Stimulated activated CD8-positive, alpha-beta memory T cell treated with anti-CD3 and anti-CD28 coated beads, Interleukin-12 subunit alpha, Interleukin-12 subunit beta, amount 100 ng/mL, for 24 hours (primary cell): ENCODE results near the gene DPYD.

Source experiments
- DNase-seq: peaks from one replicate; pipeline ENCODE4 v3.0.0-alpha.2; 2020; ENCODE audit errors: extremely low read depth

DPYD gene

GRCh38 chr1:97920832-97921571 is at the start of gene DPYD:
TSS of gene DPYD (minus strand) at chr1:97921034. CDS start at chr1:97920922, 112 bp downstream.
- DNase-seq: peak; percentile 66

- DNase-seq: no peak
These were observed 39.6 kb upstream of the DPYD start for GRCh38 chr1:97960470-97960869.

GRCh38 chr1:97947695-97948094 is 26.9 kb upstream of the DPYD start:
- no peak for DNase-seq

DNA sequence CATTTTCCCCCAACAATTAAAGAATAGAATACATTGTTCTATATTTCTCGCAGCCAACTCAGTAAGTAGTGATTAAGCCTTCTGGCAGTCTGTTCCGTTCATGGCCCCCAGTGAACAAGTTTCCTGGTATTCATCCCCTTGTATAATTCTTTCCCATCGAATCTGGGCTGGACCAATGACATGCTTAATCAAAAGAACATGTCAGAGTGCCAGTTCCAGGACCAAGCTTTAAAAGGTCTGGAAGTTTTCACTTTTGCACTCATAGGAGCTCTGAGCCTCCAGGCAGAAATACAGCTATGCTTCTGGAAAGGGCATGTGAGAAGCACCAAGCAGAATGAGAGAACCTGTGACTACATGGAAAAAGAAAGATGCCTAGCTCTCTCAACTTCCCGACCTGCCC is 22.5 kb upstream of the DPYD start:
- no peak for DNase-seq

- no peak for DNase-seq
These were observed 21.6 kb upstream of the DPYD start for GRCh38 chr1:97942161-97943123.

GRCh38 chr1:97938285-97938642 is 17.4 kb upstream of the DPYD start:
- no peak for DNase-seq

DNA sequence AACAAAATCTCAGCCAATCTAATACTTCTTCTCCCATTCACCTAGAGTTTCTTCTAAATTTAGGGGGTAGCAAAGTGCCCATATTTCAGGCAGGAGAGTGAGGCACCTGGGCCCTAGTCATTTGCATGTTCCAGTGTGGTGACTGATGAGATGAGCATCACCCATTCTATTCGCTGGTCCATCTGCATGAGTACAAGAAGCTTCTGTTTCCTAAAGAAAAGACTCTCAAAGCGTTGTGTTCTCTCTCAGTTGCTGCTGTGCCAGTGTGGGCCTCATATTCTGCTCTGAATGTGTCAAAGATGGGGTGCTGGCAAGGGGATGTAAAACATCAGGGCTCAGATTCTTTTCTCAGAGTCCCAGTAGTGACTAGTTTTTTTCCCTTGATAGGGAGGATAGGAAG is 16.1 kb upstream of the DPYD start:
- no peak for DNase-seq

GRCh38 chr1:97934491-97934890 is 13.7 kb upstream of the DPYD start:
- DNase-seq: no peak

DNA sequence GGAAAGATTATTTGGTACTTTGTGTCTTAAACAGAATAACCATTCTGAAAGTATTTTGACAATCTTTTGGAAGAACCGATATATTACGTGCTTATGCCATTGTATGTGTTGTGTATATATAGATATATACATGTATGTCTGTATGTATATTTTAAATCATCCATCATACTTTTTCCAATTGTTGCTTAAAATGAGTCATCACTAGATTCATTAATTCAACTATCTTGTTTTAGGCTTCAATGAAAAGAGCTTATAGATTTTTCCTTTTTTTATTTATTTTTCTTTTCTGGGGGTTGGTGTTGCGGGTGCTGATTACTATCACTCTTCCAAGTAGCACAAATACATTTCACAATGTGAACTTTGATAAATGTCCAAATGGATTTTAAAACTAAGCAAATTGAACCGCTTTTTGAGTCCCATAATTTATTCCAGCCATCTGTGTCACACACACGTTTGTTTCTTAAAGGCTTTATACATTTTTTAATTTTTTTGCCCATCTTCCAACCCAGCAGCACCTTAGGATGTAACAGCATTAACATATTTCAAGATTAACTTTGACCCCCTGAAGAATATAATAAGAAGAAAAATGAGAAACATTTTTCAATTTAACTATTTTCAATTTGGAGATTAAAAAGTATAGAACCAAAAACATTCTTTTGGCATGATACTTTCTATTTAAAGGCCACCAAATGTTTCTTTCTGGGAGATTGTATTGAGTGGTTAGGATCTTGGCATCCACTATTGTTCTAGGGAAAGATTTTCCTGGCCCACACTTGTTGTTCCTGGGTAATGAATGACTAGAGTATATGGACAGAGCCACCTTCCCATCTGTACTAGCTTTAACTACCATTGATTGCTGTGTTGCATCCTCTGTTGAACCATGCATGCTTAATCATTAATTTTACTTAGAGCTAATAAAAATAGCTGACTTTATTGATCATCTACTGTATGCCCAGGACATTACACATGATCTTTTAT is 9.3 kb upstream of the DPYD start:
- DNase-seq: no peak

GRCh38 chr1:97926017-97926708 is 5.3 kb upstream of the DPYD start:
- DNase-seq: no peak

GRCh38 chr1:97925151-97925550 is 4.3 kb upstream of the DPYD start:
- no peak for DNase-seq

DNA sequence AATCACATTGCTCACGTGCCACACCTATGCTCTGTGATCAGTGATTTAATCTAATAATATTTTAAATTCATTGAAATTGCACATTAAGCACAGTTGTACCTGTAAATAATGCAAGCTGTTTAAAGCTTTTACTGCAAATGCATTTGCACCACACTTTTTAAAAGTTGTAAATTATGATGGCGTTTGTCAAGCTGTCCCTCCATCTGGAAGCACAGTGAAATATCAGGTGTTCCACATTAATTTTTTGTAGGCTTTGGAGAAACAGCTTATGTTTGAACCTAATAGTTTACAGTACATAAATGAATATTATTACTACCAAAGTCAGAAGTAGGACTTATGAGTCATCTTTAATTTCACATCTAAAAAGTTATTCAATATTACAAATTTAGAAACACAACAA is 3.0 kb upstream of the DPYD start:
- DNase-seq: no peak

GRCh38 chr1:97920276-97920831 is 480 bp downstream of the DPYD start:
- DNase-seq: no peak

DNA sequence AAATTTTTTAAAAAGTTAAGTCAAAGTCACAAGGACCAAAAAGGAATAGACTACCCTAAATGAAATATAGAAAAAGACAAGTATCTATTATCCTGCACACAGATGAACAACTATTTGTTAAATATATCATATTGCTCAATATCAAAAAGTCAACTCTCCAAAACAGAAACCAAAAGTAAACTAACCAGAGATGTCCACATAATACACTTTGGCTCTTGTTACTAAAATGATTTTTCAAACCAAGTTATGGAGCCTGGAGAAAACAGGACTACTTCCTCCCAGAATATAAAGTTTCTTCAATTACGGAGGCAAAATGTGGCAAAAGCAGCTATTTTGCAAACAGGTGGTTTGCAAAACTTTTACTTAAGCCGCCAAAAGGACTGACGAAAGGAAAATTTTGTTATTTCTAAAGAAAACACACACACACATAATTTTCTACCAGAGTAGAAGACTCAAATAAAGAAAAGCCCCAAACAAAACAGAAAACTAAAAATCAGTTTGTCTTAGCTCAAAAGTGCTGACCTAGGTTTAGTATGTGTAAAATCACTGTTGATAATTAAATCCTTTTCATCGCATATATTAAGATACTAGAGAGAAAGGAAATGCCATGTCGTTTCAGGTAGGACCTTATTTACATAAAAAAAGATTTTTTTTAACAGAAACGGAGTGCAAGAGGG is 1.1 kb downstream of the DPYD start:
- no peak for DNase-seq

GRCh38 chr1:97918961-97919360 is 1.9 kb downstream of the DPYD start:
- DNase-seq: no peak

DNA sequence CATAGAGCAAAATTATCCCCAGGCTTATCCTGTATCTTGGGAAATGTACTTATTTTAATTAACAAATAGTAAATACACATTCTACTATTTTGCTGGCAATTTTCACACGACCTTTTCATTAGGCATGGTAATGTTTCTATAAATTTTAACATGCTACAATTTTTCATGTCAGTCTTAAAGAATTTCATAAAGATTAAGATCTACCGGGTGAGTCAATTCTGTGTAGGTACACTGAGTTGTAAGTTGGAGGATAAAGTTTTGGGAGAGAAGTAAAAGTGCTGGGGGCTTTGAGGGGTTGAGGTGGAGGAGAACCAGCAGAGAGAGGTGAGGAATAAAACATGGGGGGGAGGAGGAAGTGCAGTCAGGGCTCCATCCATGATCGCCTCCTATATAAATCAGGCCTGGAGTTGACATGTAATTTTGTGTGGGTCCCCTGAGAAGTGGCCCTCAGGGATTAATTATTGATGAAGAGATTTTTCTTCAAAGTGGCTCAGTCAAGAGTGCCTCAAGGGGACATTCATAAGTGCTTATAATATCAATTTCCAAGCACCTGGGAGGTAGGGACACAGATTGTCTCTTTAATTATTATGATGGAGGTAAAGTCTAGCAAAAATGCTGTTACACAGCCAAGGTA is 7.2 kb downstream of the DPYD start:
- DNase-seq: no peak

GRCh38 chr1:97911266-97912215 is 9.3 kb downstream of the DPYD start:
- DNase-seq: no peak

GRCh38 chr1:97909266-97909665 is 11.6 kb downstream of the DPYD start:
- no peak for DNase-seq

- DNase-seq: no peak
These were observed 12.9 kb downstream of the DPYD start for GRCh38 chr1:97907886-97908285.
